T-helper 1 cell treated with Interleukin-12 subunit alpha and Interleukin-12 subunit beta and Interleukin-4 antibody, amounts not matched to agents 30 μg/mL and 1 μg/mL, for 36 hours (primary cell): ENCODE results near the gene PTPRD.

Source experiments
- H3K27ac Mint-ChIP-seq: one replicate; pipeline ENCODE4 v1.8.0; 2021; ENCODE audit warnings: mild to moderate bottlenecking, mixed read lengths
- H3K27me3 Mint-ChIP-seq: one replicate; pipeline ENCODE4 v1.8.0; 2021; ENCODE audit warnings: low read depth, mixed read lengths
- H3K36me3 Mint-ChIP-seq: one replicate; pipeline ENCODE4 v1.8.0; 2021; ENCODE audit warnings: low read depth, mixed read lengths
- H3K4me1 Mint-ChIP-seq: one replicate; pipeline ENCODE4 v1.8.0; 2021; ENCODE audit warnings: low read depth, mixed read lengths
- H3K4me3 Mint-ChIP-seq: one replicate; pipeline ENCODE4 v1.8.0; 2021; ENCODE audit warnings: mild to moderate bottlenecking, moderate library complexity, mixed read lengths
- H3K9me3 Mint-ChIP-seq: one replicate; pipeline ENCODE4 v1.8.0; 2021; ENCODE audit warnings: mixed read lengths

PTPRD gene

DNA sequence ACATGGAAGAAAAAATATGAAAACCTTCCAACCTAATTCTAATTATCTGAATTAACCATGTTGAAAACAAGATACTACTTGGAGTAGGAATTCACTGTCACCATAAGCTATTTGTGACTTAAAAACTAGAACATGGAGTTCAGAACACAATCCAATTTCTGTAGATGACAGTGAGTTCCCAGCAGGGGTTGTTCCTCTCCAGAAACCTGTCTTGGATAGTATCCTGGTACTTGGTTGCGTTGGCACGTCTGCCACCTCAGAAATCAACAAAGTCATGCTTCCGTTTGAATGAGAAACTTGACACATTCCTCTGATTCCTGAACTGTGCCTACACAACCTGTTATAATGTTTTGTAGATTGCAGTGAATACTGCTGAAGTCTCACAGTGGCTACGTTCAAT lies 2023.3 kb downstream of the PTPRD start:
- no peaks in the 10 kb centered on the region for H3K36me3 Mint-ChIP-seq
- H3K4me1 Mint-ChIP-seq, result no peaks in the 10 kb centered on the region
- H3K9me3 Mint-ChIP-seq, result no peaks in the 10 kb centered on the region
- H3K27ac Mint-ChIP-seq, result no peak overlapping the region
- H3K4me3 Mint-ChIP-seq, result no peak overlapping the region
- no peaks in the 10 kb centered on the region for H3K27me3 Mint-ChIP-seq

DNA sequence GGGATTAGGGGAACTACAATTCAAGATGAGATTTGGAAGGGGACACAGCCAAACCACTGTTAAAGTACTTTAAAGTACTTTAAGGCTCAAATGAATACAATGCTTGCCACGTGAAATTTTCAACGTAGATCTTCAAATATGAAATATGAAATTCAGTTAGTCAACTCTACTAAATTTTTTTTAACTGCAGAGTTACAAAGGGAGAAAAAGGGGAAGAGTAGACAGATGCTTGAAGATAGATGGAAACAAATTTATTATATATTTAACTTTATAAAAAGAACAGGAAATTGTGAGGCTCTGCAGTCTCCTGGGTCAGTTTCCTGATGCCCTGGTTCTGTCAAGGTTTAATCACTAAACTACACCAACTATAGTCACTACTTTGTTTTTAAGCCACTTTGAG lies 2027.8 kb downstream of the PTPRD start:
- no peak overlapping the region for H3K27ac Mint-ChIP-seq
- H3K4me3 Mint-ChIP-seq, result no peak overlapping the region

DNA sequence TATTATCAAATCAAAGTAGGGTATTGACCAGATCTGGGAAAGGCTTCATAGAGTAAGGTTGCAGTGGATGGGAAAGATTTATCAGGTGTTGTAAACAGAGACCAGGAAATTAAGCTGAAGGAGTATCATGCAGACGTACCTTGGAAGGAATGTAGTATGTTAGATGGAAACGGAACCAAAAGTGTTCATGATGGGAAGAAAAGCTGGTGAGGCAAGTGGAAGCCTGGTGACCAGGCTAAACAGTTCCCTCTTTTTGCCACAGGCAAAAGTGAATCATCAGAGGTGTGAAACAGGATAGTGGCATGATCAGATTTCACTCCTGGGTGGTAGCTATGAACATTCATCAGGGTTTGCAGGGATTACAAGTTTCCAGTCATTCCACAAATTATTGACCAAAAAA lies 2033.1 kb downstream of the PTPRD start:
- no peaks in the 10 kb centered on the region for H3K27me3 Mint-ChIP-seq
- H3K36me3 Mint-ChIP-seq, result no peaks in the 10 kb centered on the region
- H3K27ac Mint-ChIP-seq, result no peak overlapping the region
- no peaks in the 10 kb centered on the region for H3K4me1 Mint-ChIP-seq
- no peaks in the 10 kb centered on the region for H3K9me3 Mint-ChIP-seq
- no peak overlapping the region for H3K4me3 Mint-ChIP-seq

More for the DNA sequence above, 2027.8 kb downstream of the PTPRD start:
- no peaks in the 10 kb centered on the region for H3K9me3 Mint-ChIP-seq
- no peaks in the 10 kb centered on the region for H3K4me1 Mint-ChIP-seq
- H3K27me3 Mint-ChIP-seq, result no peaks in the 10 kb centered on the region
- no peaks in the 10 kb centered on the region for H3K36me3 Mint-ChIP-seq

DNA sequence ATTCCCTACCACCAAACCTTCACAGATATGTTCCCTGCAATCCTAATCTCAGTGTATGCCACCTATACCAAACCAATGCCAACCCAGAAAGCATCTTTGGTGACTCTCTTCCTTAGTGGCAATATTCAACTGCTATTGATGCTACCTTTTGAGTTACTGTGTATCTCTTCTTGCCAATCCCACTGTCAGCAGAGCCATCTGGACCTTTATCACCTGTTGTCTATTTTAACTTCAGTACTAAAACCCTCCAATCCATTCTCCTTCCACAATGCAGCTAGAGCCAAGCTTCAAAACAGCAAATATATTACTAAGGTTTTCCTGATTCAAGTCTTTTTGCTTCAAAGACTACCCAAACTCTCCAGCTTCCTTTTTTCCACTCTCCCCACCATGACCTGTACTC lies 2036.1 kb downstream of the PTPRD start:
- H3K4me1 Mint-ChIP-seq, result no peaks in the 10 kb centered on the region
- no peaks in the 10 kb centered on the region for H3K9me3 Mint-ChIP-seq
- H3K27me3 Mint-ChIP-seq, result no peaks in the 10 kb centered on the region
- no peaks in the 10 kb centered on the region for H3K36me3 Mint-ChIP-seq
- H3K27ac Mint-ChIP-seq, result no peak overlapping the region
- H3K4me3 Mint-ChIP-seq, result no peak overlapping the region

DNA sequence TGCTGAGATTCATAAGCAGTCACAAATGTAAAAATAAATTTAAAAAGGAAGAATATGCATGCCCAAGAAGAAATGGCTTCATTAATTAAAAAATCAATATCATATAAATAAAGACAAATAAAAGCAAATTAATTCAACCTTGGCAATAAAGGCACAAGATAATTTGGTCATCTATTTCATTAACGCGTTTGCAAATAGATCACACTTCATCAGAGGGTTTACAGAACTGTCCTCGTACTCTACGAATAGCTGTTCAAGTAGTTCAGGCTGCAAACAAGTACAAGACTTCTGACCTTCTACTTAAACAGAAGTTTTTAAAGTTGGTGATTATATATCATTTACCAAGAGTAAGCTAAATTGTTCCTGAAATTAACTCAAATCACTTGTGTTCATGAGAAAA lies 2038.0 kb downstream of the PTPRD start:
- H3K4me1 Mint-ChIP-seq, result no peaks in the 10 kb centered on the region
- H3K36me3 Mint-ChIP-seq, result no peaks in the 10 kb centered on the region
- no peaks in the 10 kb centered on the region for H3K9me3 Mint-ChIP-seq
- no peak overlapping the region for H3K27ac Mint-ChIP-seq
- H3K27me3 Mint-ChIP-seq, result no peaks in the 10 kb centered on the region
- H3K4me3 Mint-ChIP-seq, result no peak overlapping the region

DNA sequence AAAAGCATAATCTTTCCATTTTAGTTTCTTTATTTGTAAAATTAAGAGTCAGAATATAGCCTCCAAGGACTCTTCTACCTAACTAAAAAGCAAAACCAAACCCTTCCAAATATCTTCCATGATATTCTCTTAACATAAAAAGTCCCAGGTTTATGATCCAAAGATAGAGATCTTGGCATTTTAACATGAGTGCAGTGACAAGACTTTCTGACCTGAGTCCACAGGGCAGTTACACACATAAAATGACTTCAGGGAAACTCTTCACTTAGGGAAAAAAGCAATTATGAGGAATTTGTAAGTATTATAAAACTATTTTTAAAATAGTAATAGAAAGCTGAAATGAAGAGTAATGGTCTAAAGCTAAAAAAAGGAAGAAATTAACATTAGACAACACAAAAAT lies 2040.6 kb downstream of the PTPRD start:
- Mint-ChIP-seq H3K4me1 (no peaks in the 10 kb centered on the region), H3K27me3 (no peaks in the 10 kb centered on the region), H3K9me3 (no peaks in the 10 kb centered on the region), H3K4me3 (no peak overlapping the region), H3K36me3 (no peaks in the 10 kb centered on the region), H3K27ac (no peak overlapping the region)

DNA sequence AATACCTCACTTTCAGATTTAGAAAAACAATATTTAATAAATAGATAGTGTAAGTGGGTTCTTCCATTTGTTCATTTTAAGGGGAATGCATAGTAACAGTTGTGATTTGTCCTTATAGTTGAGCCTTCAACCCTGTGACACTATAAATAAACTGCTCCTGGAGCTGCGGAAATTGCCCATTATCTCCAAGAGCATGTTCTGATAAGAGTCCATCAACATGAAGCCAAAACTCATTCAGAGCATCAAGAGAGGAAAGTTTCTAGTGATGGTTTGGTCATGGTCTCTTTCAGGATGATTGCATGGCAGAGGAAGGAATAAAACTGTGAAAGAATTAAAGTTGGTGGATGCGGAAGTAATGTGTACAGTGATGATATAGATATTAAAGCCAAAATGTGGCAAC lies 2041.2 kb downstream of the PTPRD start:
- Mint-ChIP-seq H3K4me3 (no peak overlapping the region), H3K27ac (no peak overlapping the region)

DNA sequence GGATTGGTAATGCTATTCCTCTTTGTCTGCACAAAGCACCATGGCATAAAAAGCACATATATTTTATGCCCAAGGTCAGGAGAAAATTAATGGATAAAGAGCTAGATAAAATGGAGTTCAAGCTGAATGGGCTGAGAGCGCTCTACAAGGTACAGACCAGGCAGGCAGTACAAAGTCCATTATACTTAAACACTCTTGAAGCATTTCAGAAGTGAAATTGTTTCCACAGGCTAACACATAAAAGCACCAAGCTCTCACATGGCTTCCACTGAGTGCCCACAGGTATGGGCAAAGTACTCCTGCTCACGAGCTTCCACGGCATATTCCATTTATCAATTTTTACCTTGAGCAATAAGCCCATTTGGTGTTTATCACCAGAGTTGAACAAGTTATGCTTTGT lies 2042.0 kb downstream of the PTPRD start:
- Mint-ChIP-seq H3K9me3 (no peaks in the 10 kb centered on the region), H3K36me3 (no peaks in the 10 kb centered on the region), H3K27ac (no peak overlapping the region), H3K4me1 (no peaks in the 10 kb centered on the region), H3K27me3 (no peaks in the 10 kb centered on the region), H3K4me3 (no peak overlapping the region)

More for the DNA sequence above, 2041.2 kb downstream of the PTPRD start:
- H3K4me1 Mint-ChIP-seq, result no peaks in the 10 kb centered on the region
- H3K36me3 Mint-ChIP-seq, result no peaks in the 10 kb centered on the region
- H3K27me3 Mint-ChIP-seq, result no peaks in the 10 kb centered on the region
- H3K9me3 Mint-ChIP-seq, result no peaks in the 10 kb centered on the region

DNA sequence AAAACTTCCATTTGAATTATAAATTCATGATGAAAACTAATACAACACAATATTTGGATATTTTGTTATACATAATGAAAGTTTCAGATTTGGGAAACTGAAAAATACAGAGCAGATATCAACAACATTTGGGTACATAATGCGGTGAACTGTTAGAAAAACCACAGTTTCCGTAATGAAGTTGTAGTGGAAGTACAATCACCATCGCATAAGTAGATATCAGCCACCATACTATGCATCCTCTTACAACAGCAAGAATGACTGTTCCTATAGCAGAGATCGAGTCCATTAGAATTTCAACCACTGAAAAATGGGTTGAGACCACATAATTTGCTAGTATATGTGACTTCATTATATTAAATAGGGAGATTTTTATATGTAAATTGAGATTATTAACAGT lies 2043.0 kb downstream of the PTPRD start:
- Mint-ChIP-seq H3K36me3 (no peaks in the 10 kb centered on the region), H3K4me1 (no peaks in the 10 kb centered on the region), H3K27me3 (no peaks in the 10 kb centered on the region), H3K27ac (no peak overlapping the region), H3K4me3 (no peak overlapping the region), H3K9me3 (no peaks in the 10 kb centered on the region)

DNA sequence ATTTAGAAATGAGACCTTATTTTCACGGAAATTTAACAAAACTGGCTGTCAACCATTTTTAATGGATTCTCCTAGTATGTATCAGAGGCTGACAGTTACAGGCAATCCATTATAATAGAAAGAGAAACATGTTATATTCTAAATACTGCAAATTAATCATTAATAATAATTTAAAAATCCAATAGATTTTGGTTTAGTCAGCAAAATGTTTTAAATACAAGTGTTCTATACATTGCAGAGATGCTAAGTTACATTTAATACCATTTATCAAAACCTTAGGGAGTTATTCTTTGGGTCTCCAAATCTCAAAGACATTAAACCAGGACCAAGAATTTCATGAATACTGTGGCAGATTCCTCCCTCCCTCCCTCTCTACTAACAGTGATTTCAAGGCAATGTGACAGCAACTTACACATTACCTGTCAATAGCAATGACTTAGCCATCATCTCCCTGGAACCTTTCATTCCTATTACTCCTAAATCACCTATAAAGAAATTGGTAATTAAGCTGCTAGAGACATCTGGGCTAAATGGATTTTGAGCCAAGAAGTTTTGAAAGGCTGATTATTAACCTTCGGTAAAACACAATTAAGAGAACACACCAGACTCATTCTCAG lies 2044.7 kb downstream of the PTPRD start:
- Mint-ChIP-seq H3K4me3 (no peak overlapping the region), H3K9me3 (no peaks in the 10 kb centered on the region), H3K27ac (no peak overlapping the region), H3K27me3 (no peaks in the 10 kb centered on the region), H3K4me1 (no peaks in the 10 kb centered on the region), H3K36me3 (no peaks in the 10 kb centered on the region)

DNA sequence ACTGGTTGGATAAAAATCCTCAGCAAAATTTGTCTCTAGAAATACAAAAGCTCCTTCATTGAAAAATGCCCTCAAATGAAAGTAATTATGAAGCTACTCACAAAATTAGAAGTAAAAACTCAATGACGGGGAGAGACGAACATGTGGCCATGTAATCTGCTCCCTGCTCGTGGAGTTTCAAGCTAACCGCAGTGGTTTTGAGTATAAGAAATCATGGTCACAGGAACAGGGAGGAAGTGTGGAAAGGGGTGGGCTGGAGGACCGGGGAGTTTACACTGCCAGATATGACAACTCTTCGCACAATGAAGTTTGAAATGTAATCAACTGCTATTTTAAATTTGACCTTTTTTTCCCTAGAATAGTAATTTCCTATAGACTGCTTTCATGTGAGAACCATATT lies 2047.8 kb downstream of the PTPRD start:
- Mint-ChIP-seq H3K36me3 (no peaks in the 10 kb centered on the region), H3K4me1 (no peaks in the 10 kb centered on the region), H3K27ac (no peak overlapping the region), H3K27me3 (no peaks in the 10 kb centered on the region), H3K4me3 (no peak overlapping the region), H3K9me3 (no peaks in the 10 kb centered on the region)

DNA sequence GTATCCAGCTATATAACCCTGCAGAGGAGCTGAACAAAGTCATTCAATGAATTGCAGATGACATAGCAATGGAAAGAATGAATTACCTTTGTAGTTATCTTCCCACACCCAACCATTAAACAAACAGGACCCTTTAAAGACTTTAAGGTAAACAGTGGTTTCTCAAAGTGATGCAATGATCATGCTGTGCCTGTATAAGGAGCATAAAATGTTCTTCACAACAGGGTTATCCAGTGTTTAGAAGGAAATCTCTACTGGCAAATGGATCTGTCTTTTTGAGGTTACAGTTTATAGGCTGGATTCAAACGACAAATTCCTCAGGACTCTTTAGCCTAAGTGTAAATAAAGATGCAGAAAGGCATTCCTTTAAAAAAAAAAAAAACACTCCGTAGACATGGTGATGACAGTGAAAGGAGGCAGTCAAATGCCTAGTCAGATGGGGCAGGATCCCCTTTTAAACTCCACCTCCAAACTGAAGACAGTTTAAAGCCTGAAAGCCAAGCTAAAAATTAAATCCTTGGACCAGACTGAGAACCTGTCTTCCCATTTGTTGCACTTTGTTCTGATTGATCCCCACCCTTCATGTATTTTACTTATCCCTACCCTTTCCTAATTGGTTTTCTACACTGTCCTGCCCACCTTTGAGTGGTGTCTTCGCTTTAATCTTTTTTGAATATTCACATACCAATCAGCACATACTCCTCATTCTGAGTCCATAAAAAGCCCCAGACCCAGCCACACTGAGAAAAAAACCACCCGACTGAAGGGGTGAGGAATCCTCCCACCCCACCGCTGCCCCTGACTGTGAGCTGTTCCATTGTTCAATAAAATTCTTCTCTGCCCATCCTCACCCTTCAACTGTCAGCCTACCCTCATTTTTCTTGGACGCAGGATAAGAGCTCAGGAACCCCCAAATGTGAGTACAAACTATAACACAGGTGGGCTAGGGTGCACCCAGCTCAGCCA lies 2052.0 kb downstream of the PTPRD start:
- H3K27me3 Mint-ChIP-seq, result no peaks in the 10 kb centered on the region
- no peak overlapping the region for H3K27ac Mint-ChIP-seq
- H3K4me3 Mint-ChIP-seq, result no peak overlapping the region
- no peaks in the 10 kb centered on the region for H3K4me1 Mint-ChIP-seq
- H3K9me3 Mint-ChIP-seq, result no peaks in the 10 kb centered on the region
- no peaks in the 10 kb centered on the region for H3K36me3 Mint-ChIP-seq

DNA sequence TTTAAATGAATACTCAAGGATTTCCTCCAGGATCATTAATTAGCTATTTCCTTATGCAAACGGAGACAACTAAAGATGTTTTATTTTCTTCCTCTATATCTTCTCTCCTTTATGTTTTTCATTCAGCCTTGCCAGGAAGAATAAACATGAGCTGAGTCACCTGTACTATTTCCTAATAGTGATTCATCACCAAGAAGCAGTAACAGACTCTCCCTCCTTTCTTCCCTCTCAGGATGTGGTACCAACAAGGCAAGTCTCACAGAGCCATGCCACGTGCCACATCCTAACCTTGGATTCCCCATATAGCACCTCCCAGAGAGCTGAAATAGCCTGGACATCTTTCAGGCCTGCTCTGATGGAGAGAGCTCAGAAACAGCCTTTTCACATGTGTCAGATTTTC lies 2054.6 kb downstream of the PTPRD start:
- H3K9me3 Mint-ChIP-seq, result no peaks in the 10 kb centered on the region
- H3K4me1 Mint-ChIP-seq, result no peaks in the 10 kb centered on the region
- no peaks in the 10 kb centered on the region for H3K27me3 Mint-ChIP-seq
- H3K27ac Mint-ChIP-seq, result no peak overlapping the region
- H3K36me3 Mint-ChIP-seq, result no peaks in the 10 kb centered on the region
- H3K4me3 Mint-ChIP-seq, result no peak overlapping the region

DNA sequence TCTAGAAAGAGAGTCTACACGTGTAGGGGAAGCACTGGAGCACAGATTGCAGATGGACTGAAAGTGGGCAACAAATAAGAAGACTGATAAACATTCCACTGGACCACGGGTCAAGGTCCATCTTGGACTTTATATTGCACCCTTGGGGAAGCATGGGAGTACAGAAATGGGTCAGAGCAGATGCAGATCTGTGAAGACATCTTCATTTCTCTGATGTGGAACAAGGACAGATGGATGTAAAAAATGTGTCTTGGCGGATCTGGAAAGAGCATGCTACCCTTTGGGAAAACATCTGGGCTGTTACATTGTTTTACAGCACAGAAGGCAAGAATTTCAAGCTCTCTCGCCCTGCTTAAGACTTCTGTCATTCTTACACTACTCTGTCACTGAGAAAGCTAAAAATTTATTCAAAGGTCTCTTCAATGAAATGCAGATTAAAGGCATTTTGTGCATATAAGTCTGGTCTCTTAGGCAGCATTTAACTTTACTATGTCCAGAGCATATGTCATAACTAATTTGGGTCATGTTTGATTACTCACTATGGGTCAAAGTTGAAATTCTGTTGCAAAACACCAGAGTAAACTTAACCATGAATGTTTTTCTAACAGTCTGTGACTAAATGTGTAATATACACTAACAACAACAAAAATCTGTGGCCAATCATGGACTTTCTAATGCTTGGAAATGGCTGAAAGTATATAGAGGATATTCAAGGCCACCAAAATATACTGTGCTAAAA lies 2056.9 kb downstream of the PTPRD start:
- Mint-ChIP-seq H3K4me1 (no peaks in the 10 kb centered on the region), H3K27me3 (no peaks in the 10 kb centered on the region), H3K27ac (no peak overlapping the region), H3K36me3 (no peaks in the 10 kb centered on the region), H3K4me3 (no peak overlapping the region), H3K9me3 (no peaks in the 10 kb centered on the region)

DNA sequence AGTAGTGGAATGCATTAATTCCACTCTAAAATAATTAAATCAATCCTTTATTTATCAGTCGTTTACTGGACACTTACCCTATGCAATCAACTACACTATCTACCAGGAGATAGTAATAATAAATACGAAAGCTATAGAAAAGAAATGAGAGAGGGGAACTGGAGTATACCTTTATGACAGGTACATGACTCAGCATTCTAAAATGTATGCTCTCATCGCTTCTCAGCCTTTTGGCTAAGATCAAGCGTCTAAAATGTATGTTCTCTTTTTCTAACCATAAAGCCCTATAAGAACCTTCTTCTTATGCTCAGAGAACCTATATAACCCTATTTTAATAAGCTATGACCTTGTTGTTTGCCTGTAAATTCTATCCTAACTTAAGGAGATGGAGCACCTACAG lies 2059.4 kb downstream of the PTPRD start:
- Mint-ChIP-seq H3K27ac (no peak overlapping the region), H3K36me3 (no peaks in the 10 kb centered on the region), H3K9me3 (no peaks in the 10 kb centered on the region)

More for the DNA sequence above, 2059.4 kb downstream of the PTPRD start:
- H3K27me3 Mint-ChIP-seq, result no peaks in the 10 kb centered on the region
- no peak overlapping the region for H3K4me3 Mint-ChIP-seq
- no peaks in the 10 kb centered on the region for H3K4me1 Mint-ChIP-seq
